Endodermal cell (in vitro differentiated cells): ENCODE results near the gene C17orf50. TPM values are rescaled to one million over a fixed set of nuclear protein-coding genes. Genes with fewer than 3 reads are reported as not detected.
A peak's percentile ranks its signal among the peaks of the same experiment; 100 is the strongest.

Source experiments
- DNase-seq: peaks from one replicate; pipeline ENCODE4 v3.0.0-alpha.2; 2017
- H3K27ac ChIP-seq: 2 replicates; pipeline ENCODE4 v1.5.1; 2013; ENCODE audit warnings: mild to moderate bottlenecking, low read depth, low read length, moderate library complexity
- H3K27me3 ChIP-seq: 2 replicates; pipeline ENCODE4 v1.6.1; 2013; ENCODE audit warnings: mild to moderate bottlenecking, low read length, moderate library complexity; ENCODE audit not compliant: insufficient read depth, control insufficient read depth, poor library complexity, severe bottlenecking
- H3K36me3 ChIP-seq: 2 replicates; pipeline ENCODE4 v1.7.0; 2013; ENCODE audit warnings: mild to moderate bottlenecking, low read length, moderate library complexity; ENCODE audit not compliant: control insufficient read depth, insufficient read depth
- H3K4me1 ChIP-seq: one replicate; pipeline ENCODE4 v1.7.0; 2013; ENCODE audit warnings: low read length; ENCODE audit not compliant: control insufficient read depth, insufficient read depth
- H3K4me3 ChIP-seq: 2 replicates; pipeline ENCODE4 v1.5.1; 2013; ENCODE audit warnings: mild to moderate bottlenecking, low read length, moderate library complexity
- H3K9ac ChIP-seq: 2 replicates; pipeline ENCODE4 v1.6.1; 2013; ENCODE audit warnings: mild to moderate bottlenecking, low read length, moderate library complexity; ENCODE audit not compliant: poor library complexity, severe bottlenecking; ENCODE audit errors: extremely low read depth
- H3K9me3 ChIP-seq: 2 replicates; pipeline ENCODE4 v1.6.1; 2013; ENCODE audit warnings: mild to moderate bottlenecking, low read length, moderate library complexity; ENCODE audit not compliant: control insufficient read depth
- H3K27ac Mint-ChIP-seq: 2 replicates; pipeline ENCODE4 v1.8.0; 2020; ENCODE audit warnings: mixed read lengths
- H3K27me3 Mint-ChIP-seq: 2 replicates; pipeline ENCODE4 v1.8.0; 2021; ENCODE audit warnings: mild to moderate bottlenecking, mixed read lengths; ENCODE audit not compliant: insufficient read depth
- H3K36me3 Mint-ChIP-seq: 2 replicates; pipeline ENCODE4 v1.8.0; 2020; ENCODE audit warnings: low read depth, mixed read lengths
- H3K4me1 Mint-ChIP-seq: 2 replicates; pipeline ENCODE4 v1.8.0; 2020; ENCODE audit warnings: mixed read lengths
- H3K4me3 Mint-ChIP-seq: 2 replicates; pipeline ENCODE4 v1.8.0; 2020; ENCODE audit warnings: mild to moderate bottlenecking, moderate library complexity, mixed read lengths
- H3K9me3 Mint-ChIP-seq: 2 replicates; pipeline ENCODE4 v1.8.0; 2020; ENCODE audit warnings: mild to moderate bottlenecking, mixed read lengths
- WGBS, 2 experiments: methylation state at CpG; one replicate each; pipeline versions ENCODE4 v1.1.5 to v1.1.7; 2013; ENCODE audit warnings: missing lambda C conversion rate in 2 of 2, mixed read lengths in 1 of 2; ENCODE audit not compliant: insufficient coverage in 1 of 2, insufficient read length in 1 of 2; 5-methylcytosine and 5-hydroxymethylcytosine counted together
- total RNA-seq, 2 donors: library from RNA; stranded (reverse); fragmentation: NEBNext Ultra II Directional in 1 of 2; extraction: Animal tissue kit (Norgen Biotek cat#: 25700) in 1 of 2; gene quantifications; 2 replicates in 1 of 2; 3 replicates in 1 of 2; pipeline ENCODE4 v1.2.1, GENCODE V29; 2021
- TF ChIP-seq, protein P1 (sequence below): fragments of 200-600 bp; sonication (generic); conservative IDR thresholded peaks from 2 replicates; pipeline ENCODE4 v1.5.0; 2021; ENCODE audit warnings: antibody characterized with exemption, mild to moderate bottlenecking

C17orf50 gene
- total RNA-seq, 2 donors from 2014 or later = not detected

DNA sequence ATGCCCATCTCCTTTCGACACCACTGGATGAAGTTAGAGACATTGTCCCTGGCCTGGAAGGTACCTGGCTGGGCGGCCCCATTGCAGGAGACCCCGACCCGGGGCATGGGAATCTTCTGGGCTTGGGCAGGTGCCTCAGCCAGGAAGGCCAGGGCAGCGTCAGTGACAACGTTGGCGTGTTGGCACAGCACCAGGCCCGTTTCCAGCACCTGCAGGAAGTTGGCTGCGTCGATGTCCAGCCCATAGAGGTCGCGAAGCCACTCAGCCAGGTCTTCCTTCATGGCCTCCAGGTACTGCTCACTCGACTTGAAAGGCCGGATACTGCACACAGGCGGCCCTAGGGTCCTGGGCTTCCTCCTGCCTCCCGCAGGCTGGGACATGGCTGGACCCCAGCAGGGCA, 8.2 kb upstream of the C17orf50 start:
- no peak overlapping the region for H3K27ac Mint-ChIP-seq
- WGBS, 2 experiments = 89 to 95% methylated on average over 13 to 16 of the region's 16 CpGs
- no peak for DNase-seq

DNA sequence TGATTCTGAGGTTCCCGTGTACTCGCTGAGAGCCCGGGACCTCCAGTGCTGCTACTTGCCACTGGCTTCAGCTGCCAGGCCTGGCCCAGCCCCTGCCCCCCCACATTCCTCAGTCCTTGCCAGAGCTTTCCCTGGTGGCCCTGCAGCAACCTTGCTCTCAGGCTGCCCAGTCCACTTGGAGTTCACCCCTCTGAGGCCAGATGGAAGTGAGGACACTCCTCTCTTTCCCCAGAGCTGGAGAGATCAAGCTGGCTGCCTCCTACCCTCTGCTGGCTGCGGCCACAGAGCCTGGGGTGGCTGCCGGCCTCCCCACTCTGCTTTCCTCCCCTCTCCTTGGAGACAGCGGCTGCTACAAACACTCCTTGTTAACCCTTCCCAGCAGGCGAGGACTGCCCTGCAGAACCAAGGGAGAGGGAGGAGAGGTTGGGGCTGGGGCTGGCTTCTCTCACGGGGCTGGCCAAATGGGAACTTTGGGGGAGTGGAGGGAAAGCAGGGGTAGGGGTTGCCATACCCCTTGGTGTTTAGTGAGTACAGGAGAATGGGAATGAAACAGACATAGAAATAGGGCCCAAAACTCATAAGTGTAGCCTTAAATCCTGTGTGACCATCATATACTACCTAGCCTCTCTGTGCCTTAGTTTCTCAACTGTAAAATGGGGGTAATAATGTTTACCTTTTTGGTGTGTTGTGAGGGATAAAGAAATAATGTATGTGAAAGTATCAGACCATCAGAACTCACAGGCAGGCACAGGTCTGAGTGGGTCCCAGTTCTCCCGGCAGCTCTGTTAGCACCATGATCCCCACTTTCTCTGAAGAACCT, 7.5 kb upstream of the C17orf50 start, which contains the start of gene GAS2L2:
Gene GAS2L2 (minus strand): TSS at position 295 of the 820 bp plus-strand sequence. CDS start 389 bp downstream, outside the sequence.
- Histone ChIP-seq H3K36me3 (no peaks in the 10 kb centered on the region), H3K9ac (no peak within 1 kb of the TSS), H3K4me3 (no peak within 1 kb of the TSS), H3K27ac (no peak within 1 kb of the TSS), H3K9me3 (no peaks in the 10 kb centered on the region), H3K27me3 (peaks cover 24% of the 10 kb centered on the region), H3K4me1 (no peaks in the 10 kb centered on the region)
- no peak within 1 kb of the TSS for H3K4me3 Mint-ChIP-seq
- 76 to 92% methylated on average over 2 to 8 of the region's 9 CpGs for WGBS, 2 experiments
- TF ChIP-seq, protein P1, sequence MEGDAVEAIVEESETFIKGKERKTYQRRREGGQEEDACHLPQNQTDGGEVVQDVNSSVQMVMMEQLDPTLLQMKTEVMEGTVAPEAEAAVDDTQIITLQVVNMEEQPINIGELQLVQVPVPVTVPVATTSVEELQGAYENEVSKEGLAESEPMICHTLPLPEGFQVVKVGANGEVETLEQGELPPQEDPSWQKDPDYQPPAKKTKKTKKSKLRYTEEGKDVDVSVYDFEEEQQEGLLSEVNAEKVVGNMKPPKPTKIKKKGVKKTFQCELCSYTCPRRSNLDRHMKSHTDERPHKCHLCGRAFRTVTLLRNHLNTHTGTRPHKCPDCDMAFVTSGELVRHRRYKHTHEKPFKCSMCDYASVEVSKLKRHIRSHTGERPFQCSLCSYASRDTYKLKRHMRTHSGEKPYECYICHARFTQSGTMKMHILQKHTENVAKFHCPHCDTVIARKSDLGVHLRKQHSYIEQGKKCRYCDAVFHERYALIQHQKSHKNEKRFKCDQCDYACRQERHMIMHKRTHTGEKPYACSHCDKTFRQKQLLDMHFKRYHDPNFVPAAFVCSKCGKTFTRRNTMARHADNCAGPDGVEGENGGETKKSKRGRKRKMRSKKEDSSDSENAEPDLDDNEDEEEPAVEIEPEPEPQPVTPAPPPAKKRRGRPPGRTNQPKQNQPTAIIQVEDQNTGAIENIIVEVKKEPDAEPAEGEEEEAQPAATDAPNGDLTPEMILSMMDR = no peak
- DNase-seq = peak; percentile 75
- peaks cover 34% of the 10 kb centered on the region for H3K27me3 Mint-ChIP-seq
- H3K4me1 Mint-ChIP-seq = peaks cover 4% of the 10 kb centered on the region
- H3K36me3 Mint-ChIP-seq = no peaks in the 10 kb centered on the region
- no peaks in the 10 kb centered on the region for H3K9me3 Mint-ChIP-seq
- H3K27ac Mint-ChIP-seq = no peak within 1 kb of the TSS

More for the DNA sequence above, 8.2 kb upstream of the C17orf50 start:
- H3K36me3 ChIP-seq = no peaks in the 10 kb centered on the region
- no peaks in the 10 kb centered on the region for H3K4me1 ChIP-seq
- Mint-ChIP-seq H3K36me3 (no peaks in the 10 kb centered on the region), H3K27me3 (peaks cover 34% of the 10 kb centered on the region), H3K4me3 (no peak overlapping the region), H3K9me3 (no peaks in the 10 kb centered on the region), H3K4me1 (peaks cover 4% of the 10 kb centered on the region)
- no peak overlapping the region for H3K27ac ChIP-seq
- H3K4me3 ChIP-seq = no peak overlapping the region
- H3K9me3 ChIP-seq = no peaks in the 10 kb centered on the region
- H3K27me3 ChIP-seq = peaks cover 24% of the 10 kb centered on the region
- TF ChIP-seq, protein P1 = no peak
- no peak overlapping the region for H3K9ac ChIP-seq

DNA sequence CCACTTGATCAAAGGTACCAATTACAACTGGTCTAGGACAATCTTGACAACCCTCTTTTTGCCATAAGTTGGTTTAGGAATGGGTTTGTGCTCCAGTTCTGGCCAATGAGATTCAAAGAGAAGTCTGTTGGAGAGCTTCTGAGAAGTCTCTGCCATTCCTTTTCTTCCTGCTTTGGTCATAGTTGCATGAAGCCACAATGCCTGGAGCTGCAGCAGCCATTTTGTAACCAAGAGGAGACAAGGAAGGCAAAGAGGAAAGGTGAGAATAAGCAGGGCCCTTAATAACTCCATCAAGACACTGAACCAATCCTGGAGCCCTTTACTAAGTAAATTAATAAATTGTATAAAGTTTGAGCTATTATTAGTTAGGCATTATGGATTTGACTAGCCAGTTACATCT, 3.4 kb upstream of the C17orf50 start:
- Mint-ChIP-seq H3K36me3 (no peaks in the 10 kb centered on the region), H3K9me3 (no peaks in the 10 kb centered on the region), H3K27me3 (peaks cover 4% of the 10 kb centered on the region), H3K4me3 (no peak overlapping the region), H3K27ac (no peak overlapping the region), H3K4me1 (no peaks in the 10 kb centered on the region)
- no peak for DNase-seq
- Histone ChIP-seq H3K9me3 (no peaks in the 10 kb centered on the region), H3K36me3 (no peaks in the 10 kb centered on the region), H3K4me3 (no peak overlapping the region), H3K27me3 (no peaks in the 10 kb centered on the region), H3K9ac (no peak overlapping the region), H3K27ac (no peak overlapping the region), H3K4me1 (no peaks in the 10 kb centered on the region)
- TF ChIP-seq, protein P1 = no peak
